IMR-90 (cell line): ENCODE results near the gene IL22RA2. TPM values are rescaled to one million over a fixed set of nuclear protein-coding genes. Genes with fewer than 3 reads are reported as not detected.
A peak's percentile ranks its signal among the peaks of the same experiment; 100 is the strongest.

Source experiments
- ATAC-seq: fragments of 200-7000 bp; cut with Tn5 transposase; 2 replicates; pipeline ENCODE4 v1.9.1; 2020; ENCODE audit warnings: low read depth, mild to moderate bottlenecking, moderate library complexity
- BruUV-seq: library from RNA; stranded (reverse); fragments of 400-500 nt; replicated peaks from 2 replicates; lab custom pipeline; 2021; lab: Mats Ljungman, UMichigan
- CTCF ChIA-PET: fragments of 300-600 bp; formaldehyde crosslinking; extraction: SDS; loops from one replicate; lab custom pipeline; 2021; ENCODE audit warnings: antibody characterized with exemption; lab: Yijun Ruan, JAX
- POLR2A ChIA-PET: fragments of 300-600 bp; sonication (Branson Sonifier 250); formaldehyde crosslinking; loops from one replicate; lab custom pipeline; 2022; ENCODE audit warnings: antibody characterized with exemption; ENCODE audit not compliant: unreplicated experiment; lab: Charles Lee
- DNase-seq: peaks from one replicate; pipeline ENCODE4 v3.0.0; 2013
- H2AFZ ChIP-seq: replicated peaks from 2 replicates; pipeline ENCODE3; 2013; ENCODE audit warnings: low read length, mild to moderate bottlenecking; ENCODE audit not compliant: poor library complexity
- H2AK5ac ChIP-seq: 2 replicates; pipeline ENCODE4 v1.6.1; 2013; ENCODE audit warnings: low read depth, low read length, inconsistent platforms
- H2AK9ac ChIP-seq: replicated peaks from 2 replicates; pipeline ENCODE3; 2013; ENCODE audit warnings: mild to moderate bottlenecking, low read depth, low read length, moderate library complexity; ENCODE audit not compliant: poor library complexity
- H2BK120ac ChIP-seq: 2 replicates; pipeline ENCODE4 v1.6.1; 2013; ENCODE audit warnings: low read depth, low read length, inconsistent platforms
- H2BK15ac ChIP-seq: 3 replicates; pipeline ENCODE4 v1.6.1; 2013; ENCODE audit warnings: low read depth, low read length, inconsistent platforms
- H2BK20ac ChIP-seq: 2 replicates; pipeline ENCODE4 v1.6.1; 2013; ENCODE audit warnings: low read depth, mild to moderate bottlenecking, inconsistent platforms, low read length, moderate library complexity
- H2BK5ac ChIP-seq: 2 replicates; pipeline ENCODE4 v1.6.1; 2013; ENCODE audit warnings: mild to moderate bottlenecking, low read depth, low read length, inconsistent platforms; ENCODE audit not compliant: poor library complexity, severe bottlenecking
- H3K14ac ChIP-seq: replicated peaks from 2 replicates; pipeline ENCODE4 v1.6.1; 2013; ENCODE audit warnings: low read depth, low read length, inconsistent platforms
- H3K18ac ChIP-seq: 2 replicates; pipeline ENCODE4 v1.6.1; 2013; ENCODE audit warnings: low read depth, low read length, control low read depth
- H3K23ac ChIP-seq: 2 replicates; pipeline ENCODE4 v1.6.1; 2013; ENCODE audit warnings: low read depth, low read length, inconsistent platforms
- H3K27ac ChIP-seq: 2 replicates; pipeline ENCODE4 v1.5.1; 2013; ENCODE audit warnings: mild to moderate bottlenecking, control low read depth, low read length; ENCODE audit not compliant: insufficient read depth
- H3K27me3 ChIP-seq: 2 replicates; pipeline ENCODE4 v1.6.1; 2013; ENCODE audit warnings: low read length; ENCODE audit not compliant: control insufficient read depth, insufficient read depth
- H3K36me3 ChIP-seq: 2 replicates; pipeline ENCODE4 v1.6.1; 2013; ENCODE audit warnings: low read length, mixed read lengths; ENCODE audit not compliant: control insufficient read depth, insufficient read depth
- H3K4ac ChIP-seq: 2 replicates; pipeline ENCODE4 v1.6.1; 2013; ENCODE audit warnings: low read depth, low read length, inconsistent platforms
- H3K4me1 ChIP-seq: 2 replicates; pipeline ENCODE4 v1.6.1; 2013; ENCODE audit warnings: low read length, mixed read lengths; ENCODE audit not compliant: control insufficient read depth, insufficient read depth
- H3K4me2 ChIP-seq: 2 replicates; pipeline ENCODE4 v1.6.1; 2013; ENCODE audit warnings: low read depth, mild to moderate bottlenecking, control low read depth, low read length, moderate library complexity
- H3K4me3 ChIP-seq: 2 replicates; pipeline ENCODE4 v1.5.1; 2013; ENCODE audit warnings: low read depth, mild to moderate bottlenecking, control low read depth, low read length, moderate library complexity; ENCODE audit not compliant: insufficient read depth
- H3K56ac ChIP-seq: 2 replicates; pipeline ENCODE4 v1.6.1; 2013; ENCODE audit warnings: low read length, inconsistent platforms; ENCODE audit not compliant: insufficient read depth; ENCODE audit errors: extremely low read depth
- H3K79me1 ChIP-seq, 2 experiments: 2 replicates each; pipeline ENCODE4 v1.6.1; 2013; ENCODE audit warnings: low read length in 2 of 2, inconsistent platforms in 1 of 2, low read depth in 1 of 2
- H3K9ac ChIP-seq: 2 replicates; pipeline ENCODE4 v1.6.1; 2013; ENCODE audit warnings: low read depth, low read length, control low read depth
- H3K9me1 ChIP-seq: 2 replicates; pipeline ENCODE4 v1.6.1; 2013; ENCODE audit warnings: low read length, inconsistent platforms; ENCODE audit not compliant: insufficient read depth
- H3K9me3 ChIP-seq: 2 replicates; pipeline ENCODE4 v1.6.1; 2013; ENCODE audit warnings: low read length; ENCODE audit not compliant: control insufficient read depth, insufficient read depth
- H4K20me1 ChIP-seq: 2 replicates; pipeline ENCODE4 v1.6.1; 2013; ENCODE audit warnings: low read length, inconsistent platforms; ENCODE audit not compliant: insufficient read depth
- H4K5ac ChIP-seq: 2 replicates; pipeline ENCODE4 v1.6.1; 2013; ENCODE audit warnings: mild to moderate bottlenecking, low read depth, low read length, control low read depth
- H4K8ac ChIP-seq, 2 experiments: 2 replicates each; pipeline ENCODE4 v1.6.1; 2013; ENCODE audit warnings: low read depth in 2 of 2, low read length in 2 of 2, control low read depth in 1 of 2, inconsistent platforms in 1 of 2
- H4K91ac ChIP-seq: 2 replicates; pipeline ENCODE4 v1.6.1; 2013; ENCODE audit warnings: low read depth, low read length, inconsistent platforms; ENCODE audit not compliant: insufficient read depth
- CEBPB ChIP-seq: IDR thresholded peaks from 2 replicates; pipeline ENCODE4 v1.6.1; 2012; ENCODE audit warnings: low read depth, low read length, improper control_type of control experiment
- CHD1 ChIP-seq: IDR thresholded peaks from 2 replicates; pipeline ENCODE4 v1.6.1; 2012; ENCODE audit warnings: low read depth, low read length, improper control_type of control experiment
- CTCF ChIP-seq: conservative IDR thresholded peaks from 2 replicates; pipeline ENCODE4 v1.5.1; 2012; ENCODE audit warnings: mild to moderate bottlenecking, low read depth, low read length, improper control_type of control experiment
- FOS ChIP-seq: fragments of 150-350 bp; IDR thresholded peaks from 2 replicates; pipeline ENCODE4 v1.6.1; 2016; ENCODE audit warnings: low read depth, low read length
- MAFK ChIP-seq: IDR thresholded peaks from 2 replicates; pipeline ENCODE4 v1.6.1; 2012; ENCODE audit warnings: low read depth, low read length, improper control_type of control experiment
- MAZ ChIP-seq: IDR thresholded peaks from 2 replicates; pipeline ENCODE4 v1.6.1; 2012; ENCODE audit warnings: low read depth, mild to moderate bottlenecking, low read length, improper control_type of control experiment, moderate library complexity, borderline replicate concordance
- MXI1 ChIP-seq: IDR thresholded peaks from 2 replicates; pipeline ENCODE4 v1.6.1; 2012; ENCODE audit warnings: low read depth, mild to moderate bottlenecking, low read length, moderate library complexity, borderline replicate concordance
- POLR2A ChIP-seq: IDR thresholded peaks from 2 replicates; pipeline ENCODE4 v1.6.1; 2012; ENCODE audit warnings: mild to moderate bottlenecking, low read depth, low read length
- RAD21 ChIP-seq: IDR thresholded peaks from 2 replicates; pipeline ENCODE4 v1.6.1; 2012; ENCODE audit warnings: low read length, improper control_type of control experiment
- RCOR1 ChIP-seq: IDR thresholded peaks from 2 replicates; pipeline ENCODE4 v1.6.1; 2012; ENCODE audit warnings: mild to moderate bottlenecking, low read length, improper control_type of control experiment; ENCODE audit not compliant: insufficient replicate concordance
- RFX5 ChIP-seq: IDR thresholded peaks from 2 replicates; pipeline ENCODE4 v1.8.0; 2012; ENCODE audit warnings: low read depth, mild to moderate bottlenecking, low read length, moderate library complexity
- USF2 ChIP-seq: fragments of 150-350 bp; IDR thresholded peaks from 2 replicates; pipeline ENCODE4 v1.6.1; 2017; ENCODE audit warnings: mild to moderate bottlenecking, antibody characterized with exemption, low read length, low read depth
- dilution Hi-C: fragments of 300-500 bp; cut with HindIII; formaldehyde crosslinking; loops from one replicate; pipeline ENCODE4 v1.14.3; 2018; ENCODE audit warnings: low sequenced_read_pairs; ENCODE audit not compliant: unreplicated experiment
- in situ Hi-C: fragments of 300-500 bp; cut with MboI; formaldehyde crosslinking; loops from 3 replicates; pipeline ENCODE4 v1.14.3; 2019; ENCODE audit warnings: low sequenced_read_pairs, inconsistent platforms, mixed read lengths
- intact Hi-C: fragments of 100-400 bp; cut with micrococcal nuclease; formaldehyde crosslinking; loops from 2 replicates; pipeline ENCODE4 v1.10.0; 2022
- polyA plus RNA-seq, 3 experiments: library from polyadenylated mRNA; depleted of rRNA; stranded (reverse); fragments of >200 nt; gene quantifications; 2 replicates each; pipeline ENCODE4 v1.2.3, GENCODE V29; 2012; ENCODE audit warnings: low replicate concordance in 1 of 3
- total RNA-seq: library from RNA; depleted of rRNA; stranded (reverse); fragments of >200 nt; gene quantifications from 2 replicates; pipeline ENCODE4 v1.2.3, GENCODE V29; 2012

IL22RA2 gene
- total and polyA plus RNA-seq, 2 of the 4 experiments (the other 2 are of a cell fraction): not detected

GRCh38 chr6:137216106-137216505, 42.7 kb upstream of the IL22RA2 start:
- peaks cover 36% of the 10 kb centered on the region for H4K20me1 ChIP-seq

More at GRCh38 chr6:137216106-137216505, 42.7 kb upstream of the IL22RA2 start:
- H3K27ac ChIP-seq: no peak overlapping the region
- 0 out of 2 replicates have a peak, but pooled peaks cover 1% of the 10 kb centered on the region for H3K36me3 ChIP-seq
- H3K9me1 ChIP-seq: peaks cover 4% of the 10 kb centered on the region
- H3K56ac ChIP-seq: no peak overlapping the region
- H3K27me3 ChIP-seq: no peaks in the 10 kb centered on the region
- H2BK20ac ChIP-seq: no peak overlapping the region
- ChIA-PET POLR2A (no interaction called here), CTCF (no interaction called here)
- DNase-seq: peak; percentile 15
- dilution Hi-C loops: no loop called here
- H2BK5ac ChIP-seq: no peak overlapping the region
- intact Hi-C loops: no loop called here
- H2AFZ ChIP-seq: no peak overlapping the region
- no peak overlapping the region for H3K23ac ChIP-seq
- H2AK9ac ChIP-seq: no peak overlapping the region
- no peak overlapping the region for H3K14ac ChIP-seq
- TF ChIP-seq MAZ (no peak), CTCF (no peak), CHD1 (no peak), FOS (no peak), RCOR1 (no peak), MAFK (no peak), CEBPB (no peak), MXI1 (no peak), RFX5 (no peak), USF2 (no peak), POLR2A (no peak), RAD21 (no peak)
- H3K18ac ChIP-seq: no peak overlapping the region
- in situ Hi-C loops: no loop called here
- H3K4me3 ChIP-seq: no peak overlapping the region
- BruUV-seq: no TSS peak
- H3K4me1 ChIP-seq: peaks cover 5% of the 10 kb centered on the region
- H4K8ac ChIP-seq: no peak overlapping the region
- H2BK120ac ChIP-seq: no peak overlapping the region
- no peak overlapping the region for H4K5ac ChIP-seq
- no peaks in the 10 kb centered on the region for H3K9me3 ChIP-seq
- H3K79me1 ChIP-seq: peaks cover 27 to 47% of the 10 kb centered on the region in 2 experiments
- H3K4ac ChIP-seq: no peak overlapping the region
- ATAC-seq: no peak
- no peak overlapping the region for H3K4me2 ChIP-seq
- no peak overlapping the region for H4K91ac ChIP-seq
- no peak overlapping the region for H2BK15ac ChIP-seq
- no peak overlapping the region for H2AK5ac ChIP-seq
- no peak overlapping the region for H3K9ac ChIP-seq
